CD4-positive, alpha-beta T cell treated with Interleukin-1 beta for 1 hour (primary cell): ENCODE results near the gene MRPS12.
"Not testable (repeated sequence)": the region's sequence is repeated elsewhere in the genome, so short reads cannot be mapped to it uniquely, and the experiment has no call there.

Source experiments
- DNase-seq, 2 donors: peaks; one replicate each; pipeline ENCODE4 v3.0.0-alpha.2; 2020 to 2022

The MRPS12 gene

DNA sequence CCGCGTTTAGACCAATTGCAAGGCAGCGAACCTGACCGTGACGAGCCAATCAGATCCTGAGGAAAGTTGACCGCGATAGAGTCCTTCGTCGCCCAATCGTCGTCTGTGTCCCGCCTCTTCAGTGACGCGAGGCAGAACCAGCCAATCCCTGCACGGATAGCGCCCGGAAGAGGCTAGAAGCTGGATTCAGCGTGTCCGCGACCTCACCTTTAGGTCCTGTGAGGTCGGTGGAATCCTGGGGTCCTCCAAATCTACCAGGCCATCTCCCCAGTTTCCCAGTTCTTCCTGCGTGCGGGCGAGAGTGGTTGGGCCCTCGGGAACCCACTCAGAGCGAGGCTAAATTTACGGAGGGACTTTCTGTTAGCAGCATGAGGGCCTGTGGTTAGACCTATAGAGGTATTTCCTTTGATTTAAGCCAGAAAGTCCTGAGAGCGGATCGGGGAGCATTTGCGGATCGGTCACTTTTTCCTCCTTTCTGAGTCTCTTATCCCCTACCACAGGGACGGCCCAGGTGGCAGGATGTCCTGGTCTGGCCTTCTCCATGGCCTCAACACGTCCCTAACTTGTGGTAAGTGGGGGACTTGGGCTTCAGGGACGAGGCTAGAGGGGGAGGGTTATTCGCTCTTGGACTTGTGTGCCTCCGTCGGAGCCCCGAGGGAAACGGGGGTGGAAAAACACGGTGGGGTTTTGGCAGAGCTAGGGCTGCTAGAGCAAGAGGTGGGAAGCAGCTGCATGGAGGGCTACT lies at the start of gene MRPS12:
Gene MRPS12 (plus strand): TSS at position 169 of the 745 bp plus-strand sequence. CDS start 351 bp downstream, at position 520.
- peak; percentile 99 for DNase-seq

- no peak for DNase-seq
Measured at GRCh38 chr19:38883286-38883685, 47.5 kb upstream of the MRPS12 start.

- not testable (repeated sequence) for DNase-seq
Measured at GRCh38 chr19:38884691-38885090, 46.1 kb upstream of the MRPS12 start.

GRCh38 chr19:38888876-38889275 lies 41.9 kb upstream of the MRPS12 start:
- DNase-seq, result no peak

DNA sequence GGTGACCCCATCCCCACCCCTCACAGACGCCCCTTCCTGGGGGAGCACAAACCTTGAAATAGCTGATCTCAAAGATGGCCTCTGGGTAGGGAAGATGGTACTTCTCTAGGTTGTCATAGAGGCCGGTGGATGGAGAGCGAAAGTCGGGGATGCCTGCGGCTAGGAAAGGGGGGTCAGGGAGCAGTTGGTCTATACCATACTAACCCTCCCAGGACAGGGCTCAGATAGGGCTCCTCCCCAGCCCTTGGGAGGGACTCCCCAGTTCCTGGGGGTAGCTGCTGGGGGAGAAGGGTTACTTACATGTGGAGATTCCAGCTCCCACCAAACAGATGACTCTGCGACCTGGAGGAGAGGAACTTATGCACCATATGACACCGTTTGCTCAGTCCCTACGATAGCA lies 40.9 kb upstream of the MRPS12 start:
- no peak for DNase-seq

GRCh38 chr19:38890686-38891085 lies 40.1 kb upstream of the MRPS12 start:
- DNase-seq, result no peak

DNA sequence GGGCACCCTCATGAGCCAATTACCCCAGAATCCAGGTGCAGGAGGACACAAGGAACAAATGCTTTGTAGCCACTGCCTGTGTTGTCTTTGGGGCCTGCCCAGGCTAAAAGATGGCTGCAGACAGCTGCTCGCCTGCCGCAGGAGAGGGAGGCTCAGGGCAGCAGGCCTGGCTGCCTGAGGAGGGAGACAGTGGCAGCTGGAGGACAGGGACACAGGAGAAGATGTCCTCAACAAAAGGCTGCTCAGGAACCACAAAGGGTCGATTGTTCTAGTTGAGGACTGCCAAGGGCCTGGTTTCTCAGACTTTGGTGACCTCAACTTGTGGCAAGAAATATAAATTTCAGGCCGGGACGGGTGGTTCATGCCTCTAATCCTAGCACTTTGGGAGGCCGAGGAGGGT lies 39.0 kb upstream of the MRPS12 start:
- no peak for DNase-seq

DNA sequence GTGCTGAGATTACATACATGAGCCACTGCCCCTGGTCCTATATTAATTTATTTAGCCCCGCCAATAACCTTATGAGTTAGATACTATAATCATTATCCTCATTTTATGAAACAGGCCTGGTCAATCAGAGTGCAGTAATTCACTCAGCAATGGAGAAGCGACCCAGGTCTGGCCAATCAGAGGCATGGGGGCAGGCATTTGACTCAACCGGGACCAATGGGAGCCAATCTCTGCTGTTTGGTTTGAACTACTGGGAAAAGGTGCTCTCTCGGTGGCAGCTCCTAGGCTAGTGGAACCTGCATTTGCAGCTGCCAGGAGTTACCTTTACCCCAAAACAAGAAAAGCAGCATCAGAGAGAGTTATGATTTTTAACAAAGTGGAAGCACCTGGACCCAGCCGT lies 37.9 kb upstream of the MRPS12 start:
- no peak for DNase-seq

DNA sequence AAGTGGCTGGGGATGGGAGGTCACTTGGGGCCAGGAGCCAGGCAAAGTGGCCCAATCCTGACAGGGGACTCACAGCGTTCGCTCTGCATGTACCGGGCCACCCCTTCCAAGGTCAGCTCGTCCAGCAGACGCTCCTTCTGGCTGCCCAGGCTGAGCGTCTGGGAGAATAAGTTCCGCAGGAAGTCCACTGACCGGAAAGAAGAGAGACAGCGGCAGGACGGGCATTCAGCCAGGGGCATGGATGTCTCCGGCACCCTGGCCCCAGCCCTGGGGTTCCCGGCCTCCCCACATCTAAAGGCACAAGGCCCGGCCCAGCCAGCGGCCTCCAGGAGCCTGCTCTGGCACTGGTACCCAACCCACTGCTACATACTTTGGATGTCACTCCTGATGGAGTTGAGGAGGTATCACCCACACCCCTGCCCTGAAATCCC lies 37.4 kb upstream of the MRPS12 start:
- DNase-seq, result no peak

GRCh38 chr19:38894968-38895367 lies 35.8 kb upstream of the MRPS12 start:
- DNase-seq, result no peak

GRCh38 chr19:38898788-38899446 lies 31.8 kb upstream of the MRPS12 start:
- no peak for DNase-seq

- peak; percentile 100 for DNase-seq
Measured at GRCh38 chr19:38899447-38900201, 31.1 kb upstream of the MRPS12 start, which contains the start of the genes NFKBIB and SIRT2. Gene NFKBIB (plus strand): TSS chr19:38899969. CDS start chr19:38900033, 64 bp downstream. Gene SIRT2 (minus strand): TSS chr19:38899618. CDS start chr19:38899521, 97 bp downstream.

DNA sequence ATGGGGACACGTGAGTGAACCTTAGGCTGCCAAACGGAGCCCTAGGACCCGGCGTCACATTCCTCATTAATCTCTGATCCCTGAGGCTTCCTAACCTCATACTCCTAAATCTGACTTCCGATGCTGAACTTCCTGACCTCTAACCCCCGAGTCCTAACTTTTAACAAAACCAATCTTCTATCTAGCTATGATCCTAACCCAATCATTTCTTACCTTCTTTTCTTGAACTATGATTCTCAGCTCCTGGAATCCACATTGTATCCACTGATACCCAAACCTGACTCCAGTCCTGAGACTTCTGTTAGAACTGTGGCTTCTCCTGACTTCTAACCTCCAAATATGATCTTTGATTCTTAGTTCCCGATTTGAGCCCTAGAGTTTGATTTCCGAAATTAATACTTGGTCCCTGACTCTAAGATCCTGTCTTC lies 30.5 kb upstream of the MRPS12 start:
- no peak for DNase-seq

DNA sequence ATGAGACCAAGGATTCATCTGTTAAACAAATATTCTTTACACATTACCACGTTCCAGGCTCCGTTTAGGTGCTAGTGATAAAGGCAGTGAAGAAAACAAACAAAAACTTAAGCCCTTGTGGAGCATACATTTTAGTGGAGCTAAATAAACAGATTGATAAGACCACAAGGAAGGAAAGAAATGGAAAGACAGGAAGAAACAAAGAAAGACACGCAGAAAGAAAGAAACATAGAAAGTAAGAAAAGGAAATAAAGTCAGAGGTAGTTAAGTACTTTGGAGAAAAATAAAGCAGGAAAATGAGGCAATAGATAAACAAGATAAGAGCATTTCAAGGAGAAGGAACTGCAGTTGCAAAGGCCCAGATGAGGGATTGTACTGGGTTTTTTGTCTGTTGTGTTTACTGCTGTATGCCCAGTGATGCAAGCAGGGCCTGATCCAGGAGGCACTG lies 30.0 kb upstream of the MRPS12 start:
- DNase-seq, result no peak

DNA sequence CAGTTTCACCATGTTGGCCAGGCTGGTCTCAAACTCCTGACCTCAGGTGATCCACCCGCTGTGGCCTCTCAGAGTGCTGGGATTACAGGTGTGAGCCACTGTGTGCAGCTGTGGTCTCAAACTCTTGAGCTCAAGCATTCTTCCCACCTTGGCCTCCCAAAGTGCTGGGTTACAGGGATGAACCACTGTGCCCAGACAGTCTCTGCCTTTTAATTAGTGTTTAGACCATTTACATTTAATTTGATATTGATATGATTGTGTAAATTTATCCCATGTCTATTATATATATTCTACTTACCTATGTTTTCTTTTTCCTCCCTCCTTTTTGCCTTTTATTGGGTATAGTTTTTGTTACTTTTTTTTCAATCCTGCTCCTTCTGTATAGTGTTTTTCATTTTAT lies 29.1 kb upstream of the MRPS12 start:
- no peak for DNase-seq

- DNase-seq, result no peak
Measured at GRCh38 chr19:38904581-38905539, 25.9 kb upstream of the MRPS12 start.

GRCh38 chr19:38905620-38906019 lies 25.1 kb upstream of the MRPS12 start:
- DNase-seq, result no peak

- DNase-seq, result no peak
Measured at GRCh38 chr19:38907227-38907626, 23.5 kb upstream of the MRPS12 start.

DNA sequence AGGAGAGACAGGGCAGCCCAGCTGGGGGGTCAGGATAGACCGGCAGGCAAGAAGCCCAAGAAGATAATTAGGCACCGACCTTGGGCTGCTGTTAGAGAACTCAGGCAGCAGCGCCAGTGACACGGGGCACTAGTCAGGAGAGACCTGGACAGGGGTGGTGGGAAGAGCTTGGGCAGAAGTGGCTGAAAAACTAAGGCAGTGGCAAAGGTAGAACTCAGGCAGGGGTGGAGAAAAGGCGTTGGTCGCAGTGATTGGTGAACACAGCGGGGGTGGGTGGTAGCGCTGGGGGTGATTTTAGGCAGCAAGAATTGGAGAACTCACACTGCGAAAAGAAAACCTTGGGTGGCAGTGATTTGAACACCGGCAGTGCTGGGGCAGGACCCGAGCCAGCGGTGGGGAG lies 23.1 kb upstream of the MRPS12 start:
- no peak for DNase-seq

- DNase-seq, result peak in 1 of 2 donors; percentile 9
Measured at GRCh38 chr19:38908911-38909310, 21.8 kb upstream of the MRPS12 start.

GRCh38 chr19:38910488-38910887 lies 20.3 kb upstream of the MRPS12 start:
- no peak for DNase-seq

DNA sequence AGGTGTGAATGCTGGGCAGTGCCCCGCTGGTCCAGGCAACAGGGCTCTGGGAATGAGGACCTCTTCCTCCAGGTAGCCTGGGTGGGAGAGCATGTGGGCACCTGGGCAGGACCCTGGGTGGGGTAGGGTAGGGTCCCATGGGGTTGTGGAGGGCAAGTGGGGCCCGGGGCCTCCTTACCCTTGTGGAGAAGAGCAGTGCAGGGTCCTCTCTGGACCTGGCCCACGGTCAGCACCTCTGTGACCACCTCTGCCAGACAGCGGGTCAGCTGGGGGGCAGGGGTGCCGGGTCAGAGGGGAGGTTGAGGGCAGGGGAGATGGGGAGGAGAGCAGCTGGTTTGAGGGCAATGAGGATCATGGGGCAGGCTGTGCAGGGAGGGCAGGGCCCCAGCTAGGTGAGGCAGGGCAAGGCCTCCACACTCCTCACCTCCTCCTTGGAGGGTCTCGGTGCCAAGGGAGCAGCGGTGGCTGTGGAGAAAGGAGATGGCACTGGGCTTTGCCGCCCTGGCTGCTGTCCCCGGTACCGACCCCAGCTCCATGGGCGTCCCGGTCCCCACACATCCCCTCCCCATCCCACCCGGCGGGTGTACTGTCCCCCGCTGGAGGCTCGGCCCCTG lies 19.2 kb upstream of the MRPS12 start:
- DNase-seq, result no peak
